ENCODE results near the gene DBP. TPM values are rescaled to one million over a fixed set of nuclear protein-coding genes. Genes with fewer than 3 reads are reported as not detected.
"Not testable (repeated sequence)": the region's sequence is repeated elsewhere in the genome, so short reads cannot be mapped to it uniquely, and the experiment has no call there.

Gene DBP
- total and polyA plus RNA-seq, 9 donors, result 19.7 to 69.8 (median 29.0) TPM

- DNase-seq, result peak in 1 of 5 donors; percentile 44
- Histone ChIP-seq H3K4me3 (no peak overlapping the region), H3K27me3 (no peaks in the 10 kb centered on the region), H3K4me1 (ENCODE audit: insufficient read depth) (peaks cover 2% of the 10 kb centered on the region), H3K27ac (no peak overlapping the region), H3K36me3 (no peaks in the 10 kb centered on the region), H3K9me3 (no peaks in the 10 kb centered on the region)
- intact Hi-C loops (cut with DNase I), result no loop called here
- TF ChIP-seq CTCF (IDR thresholded peaks at IDR 0.05) (no peak), EP300 (IDR thresholded peaks at IDR 0.05) (no peak), POLR2A (IDR thresholded peaks at IDR 0.05) (no peak)
- 14 to 41% (median 27%) methylated on average over 7 of the region's 7 CpGs for WGBS, 3 donors
Observed at GRCh38 chr19:48681127-48681470, 43.9 kb upstream of the DBP start.

- TF ChIP-seq CTCF (IDR thresholded peaks at IDR 0.05) (no peak), POLR2A (IDR thresholded peaks at IDR 0.05) (no peak), EP300 (IDR thresholded peaks at IDR 0.05) (no peak)
- Histone ChIP-seq H3K9me3 (no peaks in the 10 kb centered on the region), H3K36me3 (no peaks in the 10 kb centered on the region), H3K4me3 (no peak overlapping the region), H3K27ac (no peak overlapping the region), H3K27me3 (no peaks in the 10 kb centered on the region), H3K4me1 (ENCODE audit: insufficient read depth) (peaks cover 2% of the 10 kb centered on the region)
- DNase-seq, result peak in 1 of 5 donors; percentile 41
- intact Hi-C loops (cut with DNase I), result no loop called here
- WGBS, 3 donors, result 78 to 87% (median 78%) methylated on average over 36 to 45 of the region's 45 CpGs
Observed at GRCh38 chr19:48680436-48681126, 43.4 kb upstream of the DBP start.

- 93 to 94% (median 93%) methylated on average over 19 of the region's 19 CpGs for WGBS, 3 donors
- DNase-seq; H3K27ac ChIP-seq; H3K36me3 ChIP-seq; intact Hi-C loops (cut with DNase I); H3K4me3 ChIP-seq; H3K9me3 ChIP-seq; H3K27me3 ChIP-seq; H3K4me1 ChIP-seq (ENCODE audit: insufficient read depth): not testable (repeated sequence)
Observed at GRCh38 chr19:48680006-48680405, 42.8 kb upstream of the DBP start.

- Histone ChIP-seq H3K36me3 (no peaks in the 10 kb centered on the region), H3K27me3 (no peaks in the 10 kb centered on the region), H3K4me1 (ENCODE audit: insufficient read depth) (peaks cover 5% of the 10 kb centered on the region), H3K27ac (no peak overlapping the region), H3K4me3 (no peak overlapping the region), H3K9me3 (no peaks in the 10 kb centered on the region)
- no peak for DNase-seq
- TF ChIP-seq POLR2A (IDR thresholded peaks at IDR 0.05) (no peak), EP300 (IDR thresholded peaks at IDR 0.05) (no peak), CTCF (IDR thresholded peaks at IDR 0.05) (no peak)
- 67 to 70% (median 67%) methylated on average over 4 of the region's 4 CpGs for WGBS, 3 donors
- intact Hi-C loops (cut with DNase I), result loop anchor here in 2 of 4 donors (5.0 kb wide), 2 partner anchors 34 to 59 kb away; no protein-coding TSS in a partner anchor
Observed at GRCh38 chr19:48678201-48678600, 41.0 kb upstream of the DBP start.

- no peaks in the 10 kb centered on the region for H3K27me3 ChIP-seq
- H3K9me3 ChIP-seq, result no peaks in the 10 kb centered on the region
- peaks cover 5% of the 10 kb centered on the region for H3K4me1 ChIP-seq (ENCODE audit: insufficient read depth)
- 89 to 91% (median 90%) methylated on average over 13 of the region's 13 CpGs for WGBS, 3 donors
- no peak for DNase-seq
- no peaks in the 10 kb centered on the region for H3K36me3 ChIP-seq
- TF ChIP-seq CTCF (IDR thresholded peaks at IDR 0.05) (no peak), POLR2A (IDR thresholded peaks at IDR 0.05) (no peak), EP300 (IDR thresholded peaks at IDR 0.05) (no peak)
- H3K27ac ChIP-seq, result no peak overlapping the region
- intact Hi-C loops (cut with DNase I), result loop anchor here in 2 of 4 donors (5.0 kb wide), 2 partner anchors 35 to 60 kb away; no protein-coding TSS in a partner anchor
- no peak overlapping the region for H3K4me3 ChIP-seq
Observed at GRCh38 chr19:48676887-48677286, 39.7 kb upstream of the DBP start.

All from ovary (tissue), 9 donors.